NCI-H2029 (cell line): ENCODE data around the gene ESPL1.

ENCODE experiments used
- DNase-seq: peaks from one replicate; lab custom pipeline; 2025; lab: John Stamatoyannopoulos, UW

The ESPL1 gene

DNA sequence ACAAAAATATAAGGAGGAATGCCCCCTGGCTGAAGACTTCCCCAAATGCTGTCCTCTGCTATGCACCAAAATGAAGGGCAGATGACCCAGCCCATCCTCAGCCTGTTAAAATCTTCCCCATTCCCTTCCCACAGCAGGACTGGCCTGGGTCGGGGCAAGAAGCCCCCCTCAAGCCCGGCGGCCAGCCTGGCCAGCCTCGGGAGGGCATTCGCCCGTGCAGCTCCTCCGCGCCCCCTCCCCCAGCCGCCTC is 36.5 kb upstream of the ESPL1 start:
- DNase-seq: no peak

DNA sequence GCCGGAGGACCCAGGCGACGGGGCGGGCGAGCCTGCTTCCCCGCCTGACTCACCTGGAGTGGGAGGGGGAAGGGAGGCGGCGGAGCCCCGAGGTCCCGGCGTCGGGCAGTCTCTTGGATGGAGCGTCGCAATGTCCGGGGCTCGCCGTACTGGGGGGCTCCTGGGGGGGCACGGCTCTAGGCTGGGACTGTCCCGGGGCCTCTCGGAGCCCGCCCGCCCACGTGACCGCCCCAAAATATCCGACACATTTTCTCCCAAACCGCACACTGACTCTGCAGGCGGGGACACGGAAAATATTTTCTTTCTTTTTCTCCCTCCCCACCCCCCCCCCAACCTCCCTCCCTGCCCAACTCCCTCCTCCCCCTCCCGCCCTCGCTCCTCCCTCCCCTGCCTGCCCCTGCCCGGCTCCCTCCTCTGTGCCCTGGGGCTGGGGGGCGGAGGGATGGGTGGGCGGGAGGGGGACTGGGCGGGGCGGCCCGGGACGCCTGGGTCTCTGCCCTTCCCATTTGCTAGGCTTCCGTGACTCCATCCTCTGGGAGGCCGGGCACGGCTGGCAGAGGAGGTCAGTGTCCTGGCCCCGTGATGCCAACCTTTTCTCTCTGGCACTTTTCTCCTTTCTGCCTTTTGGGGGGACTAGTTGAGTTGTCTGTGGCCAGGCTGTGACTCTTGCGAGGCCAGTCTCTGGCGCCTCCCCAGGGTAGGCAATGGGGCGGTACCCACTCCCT is 36.0 kb upstream of the ESPL1 start, which contains the start of gene RARG:
RARG (minus strand) TSS at position 289 of the 725 bp plus-strand sequence. CDS start 4,664 bp downstream, outside the sequence.
- no peak for DNase-seq

DNA sequence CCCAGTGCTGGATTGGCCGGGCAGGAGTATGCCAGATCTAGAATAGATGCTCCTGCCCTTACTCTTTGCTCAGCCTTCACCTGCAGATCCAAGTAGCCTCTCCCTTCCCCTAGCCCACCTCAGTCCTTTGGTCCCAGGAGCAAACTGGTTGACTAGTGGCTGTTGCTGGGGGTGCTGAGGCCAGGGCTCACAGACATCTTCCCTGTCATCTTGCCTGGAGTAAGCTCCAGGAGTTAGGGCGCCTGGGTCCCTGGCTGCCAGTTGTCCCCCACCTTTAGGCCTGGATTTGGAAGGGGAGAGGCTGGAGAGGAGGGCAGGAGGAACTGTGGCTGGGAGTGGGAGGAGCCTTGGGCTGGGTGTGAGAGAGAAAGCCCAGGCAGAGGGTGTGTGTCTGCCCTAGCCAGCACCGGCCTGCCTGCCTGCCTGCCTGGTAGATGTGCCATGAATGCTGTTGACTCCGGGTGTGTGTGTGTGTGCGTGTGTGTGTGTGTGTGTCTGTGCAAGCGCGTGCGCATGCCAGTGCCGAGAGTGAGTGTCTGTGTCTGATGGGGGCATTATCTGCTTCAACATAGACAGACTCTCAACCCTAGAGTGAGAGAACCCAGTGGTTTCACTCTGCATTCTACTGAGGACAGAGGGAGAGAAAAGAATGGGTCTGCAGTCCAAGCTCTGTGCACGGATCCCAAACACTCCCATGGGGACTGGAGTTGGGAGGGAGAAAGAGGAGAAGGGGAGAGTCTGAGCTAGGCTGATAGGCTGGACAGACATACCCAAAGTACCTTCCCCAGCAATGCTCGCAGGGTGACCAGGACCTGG is 35.2 kb upstream of the ESPL1 start:
- DNase-seq: no peak

DNA sequence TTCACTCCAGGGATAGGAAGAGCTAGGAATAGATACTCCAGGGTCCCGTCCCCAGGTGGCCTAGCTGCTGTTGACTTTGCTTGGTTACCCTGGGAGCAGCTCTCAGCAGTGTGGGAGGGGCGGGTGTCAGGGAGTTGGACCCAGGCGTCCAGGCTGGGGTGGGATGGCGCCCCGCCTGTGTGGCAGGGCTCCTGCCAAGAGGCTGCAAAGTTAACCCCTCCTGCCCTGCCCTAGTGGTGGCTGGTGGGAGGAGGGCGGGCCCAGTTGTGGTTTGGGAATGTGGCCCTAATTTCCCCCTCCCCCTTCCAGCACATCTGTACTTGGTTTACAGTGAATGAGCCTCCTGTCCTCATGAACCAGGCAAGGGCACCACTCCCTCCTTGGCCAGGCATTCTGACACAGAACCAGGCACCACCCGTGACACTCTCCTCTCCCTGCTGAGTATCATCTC is 34.4 kb upstream of the ESPL1 start:
- DNase-seq: no peak

DNA sequence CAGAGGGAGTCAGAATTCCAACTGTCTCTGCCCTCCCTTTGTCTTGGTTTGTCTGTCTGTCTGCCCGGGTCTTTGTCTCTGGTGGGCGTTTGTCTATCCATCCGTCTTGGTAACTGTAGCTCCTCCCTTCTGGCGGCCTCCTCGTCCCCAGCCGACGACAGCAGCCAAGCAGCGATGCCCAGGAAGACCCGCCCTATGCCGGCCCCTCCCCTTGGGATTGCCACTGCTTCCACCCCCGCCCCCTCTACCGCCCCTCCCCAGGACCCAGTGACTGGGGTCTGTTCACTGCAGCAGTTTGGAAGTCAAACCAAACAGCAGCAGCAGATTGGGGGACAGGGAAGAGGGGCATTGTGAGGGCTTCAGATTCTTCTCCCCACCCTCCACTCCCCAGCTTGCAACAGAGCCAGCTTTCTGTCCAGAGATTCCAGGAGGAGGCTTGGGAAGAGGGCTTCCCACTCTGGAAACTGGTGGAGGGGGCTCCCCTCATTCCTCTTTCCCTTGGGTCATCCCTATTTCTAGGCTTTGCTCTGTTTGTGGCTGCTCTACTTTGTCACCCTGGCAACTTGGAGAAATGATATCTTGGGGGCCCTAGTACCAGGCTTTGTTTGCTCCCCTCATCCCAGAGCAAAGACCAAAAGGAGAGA is 33.7 kb upstream of the ESPL1 start:
- DNase-seq: no peak

DNA sequence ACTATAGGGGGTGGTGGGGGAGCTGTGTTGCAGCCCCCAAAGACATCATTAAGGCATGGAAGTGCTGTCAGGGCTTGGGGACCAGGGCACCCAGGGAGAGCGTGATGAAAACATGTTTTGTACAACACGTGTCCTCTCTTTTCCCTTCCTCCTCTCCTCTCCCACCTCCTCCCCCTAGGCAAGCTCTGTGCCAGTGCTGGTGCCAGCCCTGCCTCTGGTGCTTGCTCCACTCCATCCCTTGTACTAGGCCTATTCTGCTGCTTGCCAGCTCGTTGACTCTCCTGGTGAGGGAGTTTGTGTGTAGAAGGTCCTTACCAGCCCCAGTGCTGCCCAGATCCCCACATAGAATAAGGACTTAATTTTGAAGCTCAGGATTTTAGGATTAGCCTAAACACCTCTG is 32.9 kb upstream of the ESPL1 start:
- DNase-seq: no peak

DNA sequence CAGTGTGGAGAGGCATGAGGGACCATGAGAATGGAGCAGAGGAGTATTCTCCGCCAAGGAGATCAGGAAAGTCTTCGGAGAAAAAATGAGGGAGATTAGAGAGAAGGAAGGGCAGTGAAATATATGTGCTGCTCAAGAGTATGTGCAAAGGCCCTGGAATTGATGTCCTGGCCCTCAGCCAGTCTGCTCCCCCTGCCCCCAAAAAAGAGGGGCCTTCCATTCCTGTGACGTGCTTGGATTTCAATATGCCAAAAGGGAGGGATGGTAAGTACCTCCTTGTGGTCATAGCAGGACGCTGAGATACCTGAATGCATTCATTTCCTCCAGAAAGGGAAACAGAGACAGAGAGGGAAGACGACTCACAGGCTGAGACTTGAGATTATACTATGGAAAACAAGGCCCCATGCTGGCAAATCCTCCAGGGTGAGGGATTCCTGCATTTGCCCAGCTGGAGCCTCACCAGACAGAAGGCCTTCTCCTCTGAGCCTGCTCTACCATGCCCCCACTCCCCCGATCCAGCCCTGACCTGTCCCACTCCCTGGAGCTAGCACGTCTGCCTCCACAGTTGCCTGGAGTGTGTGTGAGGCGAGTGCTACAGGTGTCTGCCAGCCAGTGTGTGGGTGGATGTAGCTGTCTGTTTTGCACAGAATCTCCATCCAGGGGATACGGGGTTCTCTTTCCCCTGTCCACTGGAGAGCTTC is 32.2 kb upstream of the ESPL1 start:
- no peak for DNase-seq

DNA sequence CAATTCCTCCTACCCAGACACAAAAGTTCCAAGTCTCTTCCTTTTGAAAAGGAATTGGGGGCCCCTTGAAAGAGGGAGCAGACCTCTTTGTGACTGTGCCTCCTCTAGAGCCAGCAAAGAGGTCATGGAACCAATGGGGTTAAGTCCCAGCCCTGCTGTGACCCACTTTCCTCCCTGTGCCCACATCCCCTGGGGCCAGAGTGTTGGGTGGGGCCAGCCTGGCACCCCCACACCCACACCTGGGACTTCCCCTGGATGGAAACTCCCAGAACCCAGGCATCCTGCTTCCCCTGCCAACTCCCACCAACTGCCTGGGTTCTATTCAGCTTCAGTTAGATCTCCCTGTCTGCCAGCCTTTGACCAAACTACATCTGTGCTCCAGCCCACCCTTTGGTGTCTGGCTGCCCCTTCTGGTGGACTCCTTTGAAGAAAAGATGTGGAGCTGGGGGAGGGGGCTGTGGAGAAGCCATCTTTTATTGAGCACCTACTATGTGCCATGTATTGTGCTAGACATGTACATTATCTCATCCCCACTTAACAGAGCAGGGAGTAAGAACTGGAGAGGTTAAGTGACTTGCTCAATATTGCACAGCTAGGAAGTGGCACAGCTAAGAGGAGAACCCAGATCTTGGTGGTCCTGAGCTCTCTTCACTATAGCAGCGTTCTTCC is 31.5 kb upstream of the ESPL1 start:
- DNase-seq: no peak

DNA sequence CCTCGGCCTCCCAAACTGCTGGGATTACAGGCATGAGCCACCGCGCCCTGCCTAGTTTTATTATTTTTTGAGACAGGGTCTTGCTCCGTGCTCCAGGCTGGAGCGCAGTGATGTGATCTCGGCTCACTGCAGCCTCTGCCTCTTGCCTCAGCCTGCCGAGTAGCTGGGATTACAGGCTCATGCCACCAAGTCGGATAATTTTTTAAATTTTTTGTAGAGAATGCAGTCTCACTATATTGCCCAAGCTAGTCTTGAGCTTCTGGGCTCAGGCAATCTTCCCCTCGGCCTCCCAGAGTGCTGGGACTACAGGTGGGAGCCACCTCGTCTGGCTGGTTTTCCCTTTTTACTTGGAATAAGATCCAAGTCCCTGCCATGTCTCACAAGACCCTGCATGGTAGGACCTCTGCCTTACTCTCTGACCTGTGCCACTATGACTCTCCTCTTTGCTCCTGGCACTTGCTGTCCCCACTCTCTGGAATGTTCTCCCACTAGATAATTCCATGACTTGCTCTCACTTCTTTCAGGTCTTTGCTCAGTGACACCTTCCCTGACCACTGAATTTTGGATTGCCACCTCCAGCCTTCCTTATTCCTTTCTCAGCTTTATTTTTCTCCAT is 28.3 kb upstream of the ESPL1 start:
- DNase-seq: no peak

DNA sequence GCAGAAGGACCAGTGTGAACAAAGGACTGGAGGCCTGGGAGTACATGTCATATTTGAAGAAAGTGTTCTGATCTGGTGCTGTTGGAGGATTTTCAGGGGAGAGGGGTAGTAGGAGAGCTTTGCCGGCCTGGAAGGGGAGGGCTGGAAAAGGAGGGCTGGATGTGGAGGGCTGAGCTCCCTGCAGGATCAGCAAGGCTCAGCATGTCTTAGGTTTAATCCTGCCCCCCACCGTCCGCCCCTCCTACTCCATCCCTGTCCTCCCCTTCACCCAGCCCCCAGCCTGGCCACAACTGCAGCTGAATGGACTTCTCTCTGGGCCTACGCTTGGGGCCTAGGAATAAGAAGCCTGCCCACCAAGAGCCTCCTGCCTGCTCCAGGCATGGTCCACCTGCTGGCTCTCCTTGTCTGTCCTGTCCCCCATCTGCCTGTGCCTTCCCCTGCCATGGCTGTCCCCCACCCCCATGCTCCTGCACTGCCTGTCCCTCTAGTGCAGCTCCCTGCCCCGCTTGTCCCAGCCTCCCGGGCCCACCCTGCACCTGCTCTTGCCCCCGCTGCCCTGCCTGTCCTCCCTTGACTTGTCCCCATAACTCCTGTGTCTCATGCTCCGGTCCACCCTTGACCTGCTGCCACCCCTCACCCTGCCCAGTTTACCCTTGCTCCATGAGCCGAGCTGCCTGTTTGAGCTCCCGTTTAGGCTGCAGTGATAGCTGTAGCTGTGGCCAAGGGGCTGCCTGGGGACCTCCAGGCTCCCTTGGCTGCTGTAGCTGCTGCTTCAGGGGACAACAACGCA is 26.3 kb upstream of the ESPL1 start:
- DNase-seq: no peak

DNA sequence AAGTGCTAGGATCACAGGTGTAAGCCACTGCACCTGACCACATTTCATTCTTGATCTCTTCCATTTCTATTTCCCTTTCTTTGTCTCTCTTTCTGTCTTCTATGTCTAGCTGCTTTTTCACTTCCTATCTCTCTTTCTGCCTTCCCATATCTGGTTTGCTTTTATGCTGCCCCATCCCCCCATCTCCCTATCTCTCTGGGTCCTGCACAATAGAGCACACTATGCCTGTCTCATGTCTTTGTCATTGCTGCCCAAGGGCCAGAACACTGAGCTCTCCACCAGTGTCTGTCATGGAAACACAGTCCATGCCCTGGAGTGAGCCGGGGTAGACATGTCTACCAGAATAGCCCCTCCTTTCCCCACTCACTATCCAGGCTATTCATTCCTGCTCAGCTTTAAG is 23.8 kb upstream of the ESPL1 start:
- DNase-seq: no peak

DNA sequence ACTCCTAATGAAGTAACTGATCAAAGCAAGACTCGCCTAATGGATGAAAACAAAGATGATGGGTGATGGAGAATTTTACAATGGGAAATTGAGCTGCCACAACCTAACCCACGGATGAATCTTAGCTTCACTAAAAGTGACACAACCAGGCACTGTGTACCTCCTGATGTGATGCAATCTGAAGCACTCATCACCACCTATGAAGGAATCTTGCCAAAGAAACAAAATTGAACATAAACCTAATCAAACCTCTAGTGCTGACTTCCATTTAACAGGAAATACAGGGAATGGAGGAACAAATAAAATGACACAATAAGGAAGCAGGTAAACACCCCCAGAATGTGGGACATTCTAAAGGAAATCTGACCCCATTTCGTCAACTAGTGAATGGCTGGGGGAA is 22.8 kb upstream of the ESPL1 start:
- DNase-seq: no peak

DNA sequence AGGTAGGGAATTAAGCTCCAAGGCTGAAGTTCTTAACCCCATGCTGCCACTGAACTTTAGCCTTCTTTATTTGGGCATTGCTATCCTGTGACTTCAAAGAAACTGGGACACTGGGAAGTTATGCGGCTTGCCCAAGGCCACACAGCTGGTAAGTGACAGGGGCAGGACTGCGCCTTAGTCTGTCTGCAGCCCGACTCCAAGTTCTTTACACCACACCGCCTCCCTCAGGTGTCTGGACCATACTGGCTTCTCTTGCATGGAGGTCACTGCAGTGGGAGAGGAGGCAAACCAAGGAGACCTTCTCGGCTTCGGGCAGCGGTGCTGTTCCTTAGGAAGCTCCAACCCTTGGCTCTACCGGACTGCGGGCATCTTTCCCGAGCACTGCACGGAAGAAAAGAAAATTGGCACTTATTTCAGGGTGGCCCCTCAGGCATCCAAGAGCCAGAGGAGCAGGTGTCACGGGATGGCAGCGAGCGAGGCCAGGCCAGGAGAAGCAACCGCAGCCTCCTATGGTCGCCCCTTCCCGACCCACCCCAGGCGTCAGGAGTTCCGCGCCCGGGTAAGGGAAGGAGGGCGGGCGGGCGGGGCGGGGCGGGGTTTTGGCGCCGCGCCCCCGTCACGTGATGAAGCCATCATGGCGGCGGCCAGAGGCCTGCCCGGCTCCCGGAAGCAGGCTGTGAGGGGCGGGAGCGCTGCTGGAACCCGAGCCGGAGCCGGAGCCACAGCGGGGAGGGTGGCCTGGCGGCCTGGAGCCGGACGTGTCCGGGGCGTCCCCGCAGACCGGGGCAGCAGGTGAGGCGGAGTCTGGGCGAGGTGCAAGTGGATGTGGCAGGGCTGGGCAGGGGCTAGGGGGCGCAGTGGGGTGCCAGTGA is 16.4 kb upstream of the ESPL1 start:
- peak; percentile 76 for DNase-seq

DNA sequence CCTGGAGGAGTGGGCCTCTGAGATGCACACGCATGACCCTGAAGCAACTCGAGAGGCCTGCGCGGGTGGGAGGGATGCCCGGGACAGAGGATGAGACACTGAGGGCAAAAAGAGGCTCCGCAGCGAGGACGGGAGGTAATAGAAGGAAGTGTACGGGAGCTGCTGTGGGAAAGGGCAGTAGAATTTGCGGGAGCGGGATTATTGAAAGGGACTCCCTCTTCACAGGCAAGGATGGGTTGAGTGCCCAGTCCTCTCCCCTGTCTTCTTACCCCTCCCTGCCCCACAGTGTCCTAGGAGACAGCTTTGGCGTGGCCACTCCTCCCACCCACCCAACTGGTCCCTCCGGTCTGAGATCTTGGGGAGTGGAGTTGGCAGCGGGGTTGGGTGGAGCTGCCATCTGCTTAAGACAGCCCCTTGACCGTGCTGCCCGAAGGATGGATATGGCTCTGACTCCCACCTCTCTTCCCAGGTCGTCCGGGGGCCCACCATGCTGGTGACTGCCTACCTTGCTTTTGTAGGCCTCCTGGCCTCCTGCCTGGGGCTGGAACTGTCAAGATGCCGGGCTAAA is 15.7 kb upstream of the ESPL1 start:
- no peak for DNase-seq

DNA sequence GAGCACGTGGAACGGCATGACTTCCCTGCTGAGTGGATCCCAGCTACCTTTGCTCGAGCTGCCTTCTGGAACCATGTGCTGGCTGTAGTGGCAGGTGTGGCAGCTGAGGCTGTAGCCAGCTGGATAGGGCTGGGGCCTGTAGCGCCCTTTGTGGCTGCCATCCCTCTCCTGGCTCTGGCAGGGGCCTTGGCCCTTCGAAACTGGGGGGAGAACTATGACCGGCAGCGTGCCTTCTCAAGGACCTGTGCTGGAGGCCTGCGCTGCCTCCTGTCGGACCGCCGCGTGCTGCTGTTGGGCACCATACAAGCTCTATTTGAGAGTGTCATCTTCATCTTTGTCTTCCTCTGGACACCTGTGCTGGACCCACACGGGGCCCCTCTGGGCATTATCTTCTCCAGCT is 14.8 kb upstream of the ESPL1 start:
- DNase-seq: no peak

DNA sequence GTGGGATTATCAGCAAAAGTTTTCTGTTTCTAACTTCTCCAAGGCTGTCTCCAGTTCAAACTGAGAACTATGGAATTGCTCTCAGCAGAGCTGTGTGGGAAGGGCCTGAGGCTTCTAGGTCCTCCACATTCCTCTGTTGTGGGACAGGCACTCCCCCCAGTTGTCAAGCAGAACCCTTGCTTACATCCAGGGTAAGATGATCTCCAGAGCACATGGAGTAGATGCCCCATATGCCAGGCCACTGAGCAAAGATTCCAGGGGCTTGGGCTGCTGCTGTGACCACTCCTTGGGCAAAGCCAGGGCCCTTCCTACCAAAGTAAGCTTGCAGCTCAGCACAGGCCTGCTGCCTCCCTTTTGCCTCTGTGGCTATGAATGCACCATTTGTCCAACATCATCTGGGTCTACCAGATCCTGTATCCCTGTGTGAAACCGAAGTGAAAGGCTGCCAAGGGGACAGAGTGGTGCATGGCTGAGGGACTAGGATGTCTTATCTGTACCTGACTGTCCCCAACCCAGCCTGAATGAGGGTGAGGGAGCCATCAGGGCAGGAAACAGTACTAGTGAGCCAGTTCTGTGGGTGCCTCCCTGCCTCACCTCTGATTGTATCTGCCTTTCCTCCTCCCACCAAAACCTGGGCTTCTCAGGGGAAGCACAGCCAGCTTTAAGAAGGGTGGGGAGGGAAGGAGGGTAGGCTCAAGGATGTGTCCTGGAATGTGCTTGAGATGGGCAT is 13.1 kb upstream of the ESPL1 start:
- DNase-seq: no peak

DNA sequence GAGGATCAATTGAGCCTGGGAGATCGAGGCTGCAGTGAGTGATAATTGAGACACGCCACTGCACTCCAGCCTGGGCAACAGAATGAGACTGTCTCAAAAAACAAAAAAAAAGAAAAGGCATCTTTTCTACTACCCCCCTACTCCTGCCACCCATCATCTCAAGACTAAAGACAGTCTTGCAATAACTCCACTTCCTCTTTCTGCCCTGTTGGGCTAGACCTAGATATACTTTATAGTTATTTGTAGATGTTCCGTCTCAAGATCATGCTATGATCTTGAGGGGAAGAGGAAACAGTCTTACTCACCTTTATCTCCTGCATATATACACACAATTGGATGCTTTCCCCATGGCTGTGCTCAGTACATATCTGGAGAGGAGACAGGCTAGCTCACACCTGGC is 12.1 kb upstream of the ESPL1 start:
- no peak for DNase-seq
